Gastroesophageal sphincter (tissue), 3 donors: Measurements from ENCODE around the gene FOXN3.
"Not testable (repeated sequence)": the region's sequence is repeated elsewhere in the genome, so short reads cannot be mapped to it uniquely, and the experiment has no call there.

Source experiments
- CTCF ChIP-seq, 4 experiments: fragments of 200-600 bp in 2 of 4; fragments of 450-650 bp in 2 of 4; sonication (generic) in 1 of 4; IDR thresholded peaks; one replicate each; pipeline ENCODE4 v1.5.1; 2017 to 2019; ENCODE audit warnings: antibody characterized with exemption in 4 of 4, mild to moderate bottlenecking in 2 of 4, moderate library complexity in 2 of 4
- EP300 ChIP-seq: sonication (generic); formaldehyde crosslinking; IDR thresholded peaks from one replicate; pipeline ENCODE4 v1.6.1; 2017; ENCODE audit warnings: antibody characterized with exemption, mild to moderate bottlenecking
- POLR2A ChIP-seq, 2 donors: fragments of 450-650 bp; IDR thresholded peaks; one replicate each; pipeline ENCODE4 v1.6.1; 2017; ENCODE audit warnings: antibody characterized with exemption in 2 of 2, mild to moderate bottlenecking in 2 of 2, moderate library complexity in 1 of 2

- TF ChIP-seq CTCF (IDR thresholded peaks at IDR 0.05); POLR2A (IDR thresholded peaks at IDR 0.05); EP300: not testable (repeated sequence)
Measured at GRCh38 chr14:89250655-89250975, 166.4 kb downstream of the FOXN3 start.
